Brain microvascular endothelial cell (primary cell): ENCODE measurements around the gene RBMS3.
A peak's percentile ranks its signal among the peaks of the same experiment; 100 is the strongest.

Experiments
- DNase-seq: peaks from one replicate; pipeline ENCODE4 v3.0.0-alpha.2; 2020
- H3K27ac ChIP-seq: fragments of 250-450 bp; sonication (Bioruptor Pico); 2 replicates; pipeline ENCODE4 v1.5.1; 2020; ENCODE audit warnings: mild to moderate bottlenecking, moderate library complexity
- H3K27me3 ChIP-seq: fragments of 250-450 bp; sonication (Bioruptor Pico); replicated peaks from 2 replicates; pipeline ENCODE4 v1.5.1; 2020; ENCODE audit warnings: mild to moderate bottlenecking
- H3K36me3 ChIP-seq: fragments of 250-450 bp; sonication (Bioruptor Pico); replicated peaks from 2 replicates; pipeline ENCODE4 v1.5.1; 2020; ENCODE audit warnings: mild to moderate bottlenecking
- H3K4me3 ChIP-seq: 2 replicates; pipeline ENCODE4 v1.5.1; 2011; ENCODE audit warnings: low read depth, mild to moderate bottlenecking, control low read depth, low read length, moderate library complexity
- CTCF ChIP-seq: IDR thresholded peaks from 2 replicates; pipeline ENCODE4 v1.5.1; 2011; ENCODE audit warnings: low read depth, mild to moderate bottlenecking, moderate library complexity, low read length, control low read depth, inconsistent platforms; ENCODE audit errors: missing control alignments
- in situ Hi-C: cut with HindIII; loops from 2 replicates; pipeline ENCODE4 v1.10.0; 2017; ENCODE audit warnings: low sequenced_read_pairs, low pct_ligation_motif_present

Gene RBMS3

GRCh38 chr3:29690686-29691353 lies 409.9 kb downstream of the RBMS3 start:
- H3K36me3 ChIP-seq: no peaks in the 10 kb centered on the region
- TF ChIP-seq CTCF: no peak
- in situ Hi-C loops: no loop called here
- no peak overlapping the region for H3K4me3 ChIP-seq
- H3K27ac ChIP-seq: no peak overlapping the region
- H3K27me3 ChIP-seq: no peaks in the 10 kb centered on the region
- no peak for DNase-seq

- H3K36me3 ChIP-seq: no peaks in the 10 kb centered on the region
- no peak for TF ChIP-seq CTCF
- DNase-seq: peak; percentile 86
- no peak overlapping the region for H3K4me3 ChIP-seq
- no peaks in the 10 kb centered on the region for H3K27me3 ChIP-seq
- H3K27ac ChIP-seq: peak overlapping the region; percentile 83
- in situ Hi-C loops: no loop called here
Measured at GRCh38 chr3:29693863-29694262, 413.0 kb downstream of the RBMS3 start.

GRCh38 chr3:29694331-29694730 lies 413.5 kb downstream of the RBMS3 start:
- Histone ChIP-seq H3K27me3 (no peaks in the 10 kb centered on the region), H3K27ac (peak overlapping the region; percentile 83), H3K4me3 (no peak overlapping the region), H3K36me3 (no peaks in the 10 kb centered on the region)
- DNase-seq: no peak
- TF ChIP-seq CTCF: no peak
- in situ Hi-C loops: no loop called here

GRCh38 chr3:29694783-29695182 lies 413.9 kb downstream of the RBMS3 start:
- peak overlapping the region; percentile 83 for H3K27ac ChIP-seq
- in situ Hi-C loops: no loop called here
- TF ChIP-seq CTCF: no peak
- H3K4me3 ChIP-seq: no peak overlapping the region
- peak; percentile 92 for DNase-seq
- no peaks in the 10 kb centered on the region for H3K36me3 ChIP-seq
- H3K27me3 ChIP-seq: no peaks in the 10 kb centered on the region

- H3K27ac ChIP-seq: peak overlapping the region; percentile 83
- in situ Hi-C loops: no loop called here
- no peaks in the 10 kb centered on the region for H3K27me3 ChIP-seq
- no peak for DNase-seq
- no peak overlapping the region for H3K4me3 ChIP-seq
- TF ChIP-seq CTCF: no peak
- H3K36me3 ChIP-seq: no peaks in the 10 kb centered on the region
Measured at GRCh38 chr3:29695201-29695600, 414.3 kb downstream of the RBMS3 start.

- TF ChIP-seq CTCF: no peak
- DNase-seq: peak; percentile 20
- no peaks in the 10 kb centered on the region for H3K36me3 ChIP-seq
- in situ Hi-C loops: no loop called here
- H3K4me3 ChIP-seq: no peak overlapping the region
- H3K27me3 ChIP-seq: no peaks in the 10 kb centered on the region
- peak overlapping the region; percentile 83 for H3K27ac ChIP-seq
Measured at GRCh38 chr3:29695643-29696198, 414.9 kb downstream of the RBMS3 start.
